K562 (cell line): Measurements from ENCODE around the gene ZSCAN21.

ENCODE experiments used
- BACH1 ChIP-seq: fragments of 200-800 bp; sonication (Bioruptor generic); IDR thresholded peaks from 2 replicates; pipeline ENCODE4 v1.6.1; 2016; ENCODE audit warnings: missing genetic modification characterization, missing compliant biosample characterization
- FOSL1 ChIP-seq: fragments of 200-800 bp; sonication (Bioruptor generic); conservative IDR thresholded peaks from 2 replicates; pipeline ENCODE4 v1.6.1; 2016; ENCODE audit warnings: missing genetic modification characterization, missing compliant biosample characterization
- HDAC8 ChIP-seq: fragments of 450-650 bp; IDR thresholded peaks from 2 replicates; pipeline ENCODE4 v1.6.1; 2016; ENCODE audit warnings: mild to moderate bottlenecking, missing genetic modification characterization, moderate library complexity, missing compliant biosample characterization
- KAT7 ChIP-seq: sonication (generic); formaldehyde crosslinking; IDR thresholded peaks from 2 replicates; pipeline ENCODE4 v1.8.0; 2022; ENCODE audit warnings: missing genetic modification reagents, mild to moderate bottlenecking, borderline replicate concordance
- NFE2 ChIP-seq: IDR thresholded peaks from 2 replicates; pipeline ENCODE4 v1.6.1; 2014; ENCODE audit warnings: antibody characterized with exemption, low read depth
- POLR2A ChIP-seq: fragments of 450-650 bp; conservative IDR thresholded peaks from 2 replicates; pipeline ENCODE4 v1.6.1; 2016
- TAF1 ChIP-seq: IDR thresholded peaks from 2 replicates; pipeline ENCODE4 v1.6.1; 2011; ENCODE audit warnings: mild to moderate bottlenecking, low read length, moderate library complexity; ENCODE audit not compliant: insufficient read depth, control insufficient read depth, severe bottlenecking; ENCODE audit errors: extremely low read depth
- ZNF224 ChIP-seq: sonication (generic); formaldehyde crosslinking; IDR thresholded peaks from 2 replicates; pipeline ENCODE4 v1.8.0; 2022; ENCODE audit warnings: mild to moderate bottlenecking, missing genetic modification reagents
- TF ChIP-seq, protein P1 (sequence below): fragments of 250-450 bp; sonication (Bioruptor Pico); IDR thresholded peaks from 2 replicates; pipeline ENCODE4 v1.8.0; 2022; ENCODE audit warnings: moderate library complexity, mild to moderate bottlenecking, inconsistent platforms
- TF ChIP-seq, protein P2 (sequence below), 2 experiments: fragments of 450-650 bp in 1 of 2; sonication (generic) in 1 of 2; formaldehyde crosslinking in 1 of 2; IDR thresholded peaks in 1 of 2; conservative IDR thresholded peaks in 1 of 2; 2 replicates each; pipeline versions ENCODE4 v1.6.1 to v1.8.1; 2016 to 2023; ENCODE audit warnings: mild to moderate bottlenecking in 2 of 2, moderate library complexity in 2 of 2, inconsistent platforms in 1 of 2, missing genetic modification reagents in 1 of 2
- TF ChIP-seq, protein P3 (sequence below): sonication (generic); formaldehyde crosslinking; IDR thresholded peaks from 2 replicates; pipeline ENCODE4 v1.9.0; 2022; ENCODE audit warnings: mild to moderate bottlenecking, missing genetic modification reagents
- TF ChIP-seq, protein P4 (sequence below), 3 experiments: IDR thresholded peaks in 2 of 3; conservative IDR thresholded peaks in 1 of 3; 2 replicates each; pipeline ENCODE4 v1.5.1; 2011 to 2012; ENCODE audit warnings: low read length in 3 of 3, mild to moderate bottlenecking in 3 of 3, control low read depth in 2 of 3, improper control_type of control experiment in 1 of 3, inconsistent platforms in 1 of 3, low read depth in 1 of 3, mixed read lengths in 1 of 3, moderate library complexity in 1 of 3; ENCODE audit not compliant: insufficient read depth in 2 of 3

DNA sequence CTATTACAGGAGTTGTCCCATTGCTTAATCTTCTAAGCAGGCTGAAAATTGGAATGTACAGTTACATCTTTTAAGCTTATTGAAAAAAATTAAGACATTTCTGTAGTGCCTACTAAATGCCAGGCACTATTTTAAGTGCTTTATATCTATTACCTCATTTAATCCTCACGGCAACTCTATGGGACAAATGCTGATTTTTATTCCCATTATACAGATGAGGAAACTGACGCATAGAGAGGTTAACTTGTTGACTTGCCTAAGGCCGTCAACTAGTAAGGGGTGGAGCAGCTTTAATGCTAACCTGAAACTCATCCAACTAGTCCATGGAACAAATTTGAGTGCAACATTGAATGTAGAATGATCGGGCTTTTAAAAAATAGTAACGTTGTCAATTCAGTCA, 31.7 kb upstream of the ZSCAN21 start:
- TF ChIP-seq BACH1 (tag) = no peak
- TF ChIP-seq, protein P1, sequence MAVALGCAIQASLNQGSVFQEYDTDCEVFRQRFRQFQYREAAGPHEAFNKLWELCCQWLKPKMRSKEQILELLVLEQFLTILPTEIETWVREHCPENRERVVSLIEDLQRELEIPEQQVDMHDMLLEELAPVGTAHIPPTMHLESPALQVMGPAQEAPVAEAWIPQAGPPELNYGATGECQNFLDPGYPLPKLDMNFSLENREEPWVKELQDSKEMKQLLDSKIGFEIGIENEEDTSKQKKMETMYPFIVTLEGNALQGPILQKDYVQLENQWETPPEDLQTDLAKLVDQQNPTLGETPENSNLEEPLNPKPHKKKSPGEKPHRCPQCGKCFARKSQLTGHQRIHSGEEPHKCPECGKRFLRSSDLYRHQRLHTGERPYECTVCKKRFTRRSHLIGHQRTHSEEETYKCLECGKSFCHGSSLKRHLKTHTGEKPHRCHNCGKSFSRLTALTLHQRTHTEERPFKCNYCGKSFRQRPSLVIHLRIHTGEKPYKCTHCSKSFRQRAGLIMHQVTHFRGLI = no peak
- TF ChIP-seq FOSL1 (tag) = no peak
- no peak for TF ChIP-seq NFE2
- TF ChIP-seq HDAC8 (tag) = no peak
- TF ChIP-seq, protein P2, sequence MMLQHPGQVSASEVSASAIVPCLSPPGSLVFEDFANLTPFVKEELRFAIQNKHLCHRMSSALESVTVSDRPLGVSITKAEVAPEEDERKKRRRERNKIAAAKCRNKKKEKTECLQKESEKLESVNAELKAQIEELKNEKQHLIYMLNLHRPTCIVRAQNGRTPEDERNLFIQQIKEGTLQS (IDR thresholded peaks at IDR 0.05) = no peak
- TF ChIP-seq, protein P2 (CRISPR knock-in tag; conservative IDR thresholded peaks at IDR 0.05) = no peak
- TF ChIP-seq ZNF224 (CRISPR knock-in tag) = no peak
- TF ChIP-seq KAT7 (CRISPR knock-in tag) = no peak
- TF ChIP-seq, protein P3, sequence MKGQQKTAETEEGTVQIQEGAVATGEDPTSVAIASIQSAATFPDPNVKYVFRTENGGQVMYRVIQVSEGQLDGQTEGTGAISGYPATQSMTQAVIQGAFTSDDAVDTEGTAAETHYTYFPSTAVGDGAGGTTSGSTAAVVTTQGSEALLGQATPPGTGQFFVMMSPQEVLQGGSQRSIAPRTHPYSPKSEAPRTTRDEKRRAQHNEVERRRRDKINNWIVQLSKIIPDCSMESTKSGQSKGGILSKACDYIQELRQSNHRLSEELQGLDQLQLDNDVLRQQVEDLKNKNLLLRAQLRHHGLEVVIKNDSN (CRISPR knock-in tag) = no peak
- TF ChIP-seq, protein P4, sequence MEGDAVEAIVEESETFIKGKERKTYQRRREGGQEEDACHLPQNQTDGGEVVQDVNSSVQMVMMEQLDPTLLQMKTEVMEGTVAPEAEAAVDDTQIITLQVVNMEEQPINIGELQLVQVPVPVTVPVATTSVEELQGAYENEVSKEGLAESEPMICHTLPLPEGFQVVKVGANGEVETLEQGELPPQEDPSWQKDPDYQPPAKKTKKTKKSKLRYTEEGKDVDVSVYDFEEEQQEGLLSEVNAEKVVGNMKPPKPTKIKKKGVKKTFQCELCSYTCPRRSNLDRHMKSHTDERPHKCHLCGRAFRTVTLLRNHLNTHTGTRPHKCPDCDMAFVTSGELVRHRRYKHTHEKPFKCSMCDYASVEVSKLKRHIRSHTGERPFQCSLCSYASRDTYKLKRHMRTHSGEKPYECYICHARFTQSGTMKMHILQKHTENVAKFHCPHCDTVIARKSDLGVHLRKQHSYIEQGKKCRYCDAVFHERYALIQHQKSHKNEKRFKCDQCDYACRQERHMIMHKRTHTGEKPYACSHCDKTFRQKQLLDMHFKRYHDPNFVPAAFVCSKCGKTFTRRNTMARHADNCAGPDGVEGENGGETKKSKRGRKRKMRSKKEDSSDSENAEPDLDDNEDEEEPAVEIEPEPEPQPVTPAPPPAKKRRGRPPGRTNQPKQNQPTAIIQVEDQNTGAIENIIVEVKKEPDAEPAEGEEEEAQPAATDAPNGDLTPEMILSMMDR (IDR thresholded peaks at IDR 0.05 in 2 of 3, conservative IDR thresholded peaks at IDR 0.05 in 1 of 3; ENCODE audit: insufficient read depth in 2 of 3, low read depth in 1 of 3, low read length in 3 of 3) = no peak
- TF ChIP-seq POLR2A = no peak
- no peak for TF ChIP-seq TAF1
